H9 (cell line): ENCODE data around the gene WIPF2. TPM values are rescaled to one million over a fixed set of nuclear protein-coding genes. Genes with fewer than 3 reads are reported as not detected.

Experiments used
- DNase-seq: peaks from one replicate; pipeline ENCODE4 v3.0.0-alpha.2; 2017
- H2AFZ ChIP-seq: one replicate; pipeline ENCODE4 v1.6.1; 2013; ENCODE audit warnings: mild to moderate bottlenecking, low read length, control low read depth, moderate library complexity
- H2AK5ac ChIP-seq: 2 replicates; pipeline ENCODE4 v1.6.1; 2013; ENCODE audit warnings: low read length, control low read depth, mixed read lengths; ENCODE audit not compliant: insufficient read length
- H2BK120ac ChIP-seq: one replicate; pipeline ENCODE4 v1.6.1; 2013; ENCODE audit warnings: low read depth, mild to moderate bottlenecking, low read length, control low read depth, inconsistent platforms; ENCODE audit not compliant: poor library complexity, severe bottlenecking
- H2BK12ac ChIP-seq: 2 replicates; pipeline ENCODE4 v1.6.1; 2013; ENCODE audit warnings: low read length, control low read depth, mixed read lengths, low read depth; ENCODE audit not compliant: insufficient read length
- H2BK15ac ChIP-seq: 2 replicates; pipeline ENCODE4 v1.6.1; 2013; ENCODE audit warnings: low read depth, low read length, control low read depth
- H2BK20ac ChIP-seq: one replicate; pipeline ENCODE4 v1.6.1; 2013; ENCODE audit warnings: low read depth, mild to moderate bottlenecking, low read length, control low read depth, inconsistent platforms; ENCODE audit not compliant: poor library complexity, severe bottlenecking
- H2BK5ac ChIP-seq: 2 replicates; pipeline ENCODE4 v1.6.1; 2013; ENCODE audit warnings: low read length, control low read depth, mixed read lengths; ENCODE audit not compliant: insufficient read length
- H3K14ac ChIP-seq: 2 replicates; pipeline ENCODE4 v1.6.1; 2013; ENCODE audit warnings: low read length, control low read depth; ENCODE audit not compliant: insufficient read depth
- H3K18ac ChIP-seq: 2 replicates; pipeline ENCODE4 v1.6.1; 2013; ENCODE audit warnings: low read depth, mild to moderate bottlenecking, mixed read lengths, low read length, control low read depth; ENCODE audit not compliant: insufficient read length
- H3K23ac ChIP-seq: 2 replicates; pipeline ENCODE4 v1.6.1; 2013; ENCODE audit warnings: low read length, control low read depth, mixed read lengths, low read depth; ENCODE audit not compliant: insufficient read length
- H3K23me2 ChIP-seq: 2 replicates; pipeline ENCODE4 v1.6.1; 2013; ENCODE audit warnings: low read depth, mild to moderate bottlenecking, mixed read lengths, low read length, control low read depth; ENCODE audit not compliant: insufficient read length, poor library complexity, severe bottlenecking
- H3K27ac ChIP-seq: 2 replicates; pipeline ENCODE4 v1.5.1; 2013; ENCODE audit warnings: low read length, control low read depth, mixed read lengths, low read depth; ENCODE audit not compliant: insufficient read length
- H3K27me3 ChIP-seq: 2 replicates; pipeline ENCODE4 v1.6.1; 2013; ENCODE audit warnings: low read length, control low read depth, inconsistent platforms; ENCODE audit not compliant: insufficient read depth
- H3K4ac ChIP-seq: 2 replicates; pipeline ENCODE4 v1.6.1; 2013; ENCODE audit warnings: low read depth, mild to moderate bottlenecking, control low read depth, inconsistent platforms, low read length, moderate library complexity
- H3K4me1 ChIP-seq: 2 replicates; pipeline ENCODE4 v1.6.1; 2013; ENCODE audit warnings: low read length, control low read depth, inconsistent platforms; ENCODE audit not compliant: insufficient read depth
- H3K4me2 ChIP-seq: 2 replicates; pipeline ENCODE4 v1.6.1; 2013; ENCODE audit warnings: low read length, control low read depth, mixed read lengths; ENCODE audit not compliant: insufficient read length, insufficient read depth
- H3K56ac ChIP-seq: 2 replicates; pipeline ENCODE4 v1.6.1; 2013; ENCODE audit warnings: low read depth, mild to moderate bottlenecking, mixed read lengths, low read length, control low read depth; ENCODE audit not compliant: insufficient read length
- H3K79me1 ChIP-seq: 2 replicates; pipeline ENCODE4 v1.6.1; 2013; ENCODE audit warnings: low read depth, mild to moderate bottlenecking, moderate library complexity, low read length, control low read depth, inconsistent platforms; ENCODE audit not compliant: insufficient read depth, poor library complexity, severe bottlenecking
- H3K79me2 ChIP-seq: 2 replicates; pipeline ENCODE4 v1.6.1; 2013; ENCODE audit warnings: low read length, control low read depth, inconsistent platforms; ENCODE audit not compliant: insufficient read depth
- H3K9ac ChIP-seq: 2 replicates; pipeline ENCODE4 v1.6.1; 2013; ENCODE audit warnings: low read length, control low read depth, mixed read lengths; ENCODE audit not compliant: insufficient read length; ENCODE audit errors: extremely low read depth
- H3K9me3 ChIP-seq: one replicate; pipeline ENCODE4 v1.6.1; 2013; ENCODE audit warnings: low read depth, low read length, inconsistent platforms; ENCODE audit not compliant: control insufficient read depth
- H3T11ph ChIP-seq: one replicate; pipeline ENCODE4 v1.6.1; 2013; ENCODE audit warnings: mild to moderate bottlenecking, low read length, control low read depth, inconsistent platforms
- H4K20me1 ChIP-seq: one replicate; pipeline ENCODE4 v1.6.1; 2013; ENCODE audit not compliant: control insufficient read depth, insufficient read length, insufficient read depth
- H4K5ac ChIP-seq: 2 replicates; pipeline ENCODE4 v1.6.1; 2013; ENCODE audit warnings: low read depth, mild to moderate bottlenecking, mixed read lengths, low read length, control low read depth; ENCODE audit not compliant: insufficient read length
- H4K8ac ChIP-seq: replicated peaks from 2 replicates; pipeline ENCODE4 v1.6.1; 2013; ENCODE audit warnings: low read length, control low read depth, mixed read lengths, low read depth; ENCODE audit not compliant: insufficient read length
- H4K91ac ChIP-seq: 2 replicates; pipeline ENCODE4 v1.6.1; 2013; ENCODE audit warnings: low read depth, mild to moderate bottlenecking, moderate library complexity, mixed read lengths, low read length, control low read depth; ENCODE audit not compliant: insufficient read length
- H3K27ac Mint-ChIP-seq, 3 experiments: 2 replicates in 2 of 3; 3 replicates in 1 of 3; pipeline ENCODE4 v1.8.0; 2020 to 2021; ENCODE audit warnings: mixed read lengths in 3 of 3, mild to moderate bottlenecking in 1 of 3, moderate library complexity in 1 of 3
- H3K27me3 Mint-ChIP-seq: 2 replicates; pipeline ENCODE4 v1.8.0; 2021; ENCODE audit warnings: low read depth, mild to moderate bottlenecking, moderate library complexity, mixed read lengths
- H3K36me3 Mint-ChIP-seq, 3 experiments: 2 replicates in 2 of 3; 3 replicates in 1 of 3; pipeline ENCODE4 v1.8.0; 2020 to 2021; ENCODE audit warnings: low read depth in 3 of 3, mixed read lengths in 3 of 3; ENCODE audit not compliant: insufficient read depth in 1 of 3
- H3K4me1 Mint-ChIP-seq, 2 experiments: 2 replicates each; pipeline ENCODE4 v1.8.0; 2020; ENCODE audit warnings: mixed read lengths in 2 of 2
- H3K4me3 Mint-ChIP-seq, 2 experiments: 2 replicates in 1 of 2; 3 replicates in 1 of 2; pipeline ENCODE4 v1.8.0; 2020 to 2021; ENCODE audit warnings: mild to moderate bottlenecking in 2 of 2, mixed read lengths in 2 of 2, moderate library complexity in 1 of 2
- H3K9me3 Mint-ChIP-seq, 2 experiments: 2 replicates in 1 of 2; 3 replicates in 1 of 2; pipeline ENCODE4 v1.8.0; 2020; ENCODE audit warnings: mild to moderate bottlenecking in 2 of 2, mixed read lengths in 2 of 2, moderate library complexity in 1 of 2
- WGBS: extraction: QIAGEN DNeasy Blood & Tissue Kit; methylation state at CpG from one replicate; pipeline ENCODE4 v1.1.7; 2013; ENCODE audit warnings: missing lambda C conversion rate, low lambda C conversion rate, mixed read lengths; ENCODE audit not compliant: insufficient read length; ENCODE audit errors: extremely low coverage; 5-methylcytosine and 5-hydroxymethylcytosine counted together
- total RNA-seq: library from RNA; stranded (reverse); gene quantifications from 2 replicates; pipeline ENCODE4 v1.2.1, GENCODE V29; 2021
- TF ChIP-seq, protein P1 (sequence below): fragments of 200-600 bp; sonication (generic); conservative IDR thresholded peaks from 3 replicates; pipeline ENCODE4 v1.8.0; 2021; ENCODE audit warnings: antibody characterized with exemption, mild to moderate bottlenecking

The WIPF2 gene
- total RNA-seq, 1 experiment from 2014 or later: 24.2 TPM

DNA sequence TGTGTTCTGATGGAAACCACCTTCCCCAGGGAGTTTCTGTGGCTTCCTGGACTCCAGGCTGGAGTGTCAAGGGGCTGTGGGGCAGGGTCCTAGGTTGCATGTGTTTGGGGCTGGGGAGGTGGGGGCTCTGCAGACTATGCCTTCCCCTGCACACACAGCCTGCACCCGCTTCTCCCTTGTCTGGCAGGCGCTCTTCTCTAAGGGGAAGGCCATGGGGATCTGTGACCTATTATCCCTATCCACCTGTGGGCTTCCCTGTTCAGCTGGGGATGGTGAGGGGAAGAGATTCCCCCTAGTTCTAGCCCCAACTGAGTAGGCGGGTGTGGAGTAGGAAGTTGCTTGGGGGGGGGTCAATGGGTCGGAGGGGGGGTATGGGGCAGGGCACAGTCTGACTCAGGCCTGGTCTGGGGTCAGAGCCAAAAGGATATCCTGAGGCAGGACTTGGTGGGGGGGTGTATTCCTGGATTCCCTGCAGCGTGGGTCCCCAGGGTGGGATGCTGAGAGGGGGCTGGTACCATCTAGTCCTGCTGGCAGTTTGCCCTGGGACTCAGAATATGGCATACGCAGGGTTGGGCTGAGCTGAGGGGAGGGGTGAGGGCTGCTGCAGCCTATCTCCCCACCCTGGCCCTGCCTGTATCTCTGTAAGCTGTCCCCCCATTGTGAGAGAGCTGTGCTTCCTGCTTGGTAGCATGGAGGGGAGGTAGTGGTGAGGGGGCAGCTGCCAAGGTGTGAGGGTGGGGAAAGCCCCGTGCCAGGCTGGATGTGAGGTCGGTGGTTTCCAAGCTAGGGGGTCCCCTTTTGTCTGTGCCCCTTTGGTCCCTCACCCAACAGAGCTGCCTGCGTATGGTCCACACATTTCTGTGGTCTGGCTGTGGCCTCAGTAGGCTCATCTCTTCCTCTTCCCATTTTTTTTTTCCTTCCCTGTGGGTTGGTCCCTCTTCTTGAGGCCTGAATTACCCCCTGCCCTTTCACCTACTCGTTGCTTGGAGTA lies 104.6 kb downstream of the WIPF2 start:
- H3K9me3 Mint-ChIP-seq: no peaks in the 10 kb centered on the region

More for the DNA sequence above, 104.6 kb downstream of the WIPF2 start:
- Histone ChIP-seq H3K27me3 (peaks cover 5% of the 10 kb centered on the region; the same call in 1 of the 2 replicates), H3K18ac (peak overlapping the region; percentile 36), H2AFZ (no peak overlapping the region), H3K4ac (0 out of 2 replicates have a peak overlapping the region, but pooled peaks have one; percentile 3), H2BK12ac (no peak overlapping the region), H3K27ac (no peak overlapping the region), H3K23ac (no peak overlapping the region), H3K9me3 (no peaks in the 10 kb centered on the region), H2AK5ac (no peak overlapping the region), H3K79me2 (peaks cover 3% of the 10 kb centered on the region; the same call in 1 of the 2 replicates), H2BK20ac (no peak overlapping the region), H2BK15ac (no peak overlapping the region), H3K4me1 (peaks cover 5% of the 10 kb centered on the region; the same call in 1 of the 2 replicates), H2BK120ac (no peak overlapping the region), H3K79me1 (no peaks in the 10 kb centered on the region), H3T11ph (no peak overlapping the region), H3K9ac (no peak overlapping the region), H2BK5ac (no peak overlapping the region), H3K56ac (no peak overlapping the region), H4K5ac (no peak overlapping the region), H3K14ac (peak overlapping the region; percentile 10; the same call in 1 of the 2 replicates), H3K4me2 (no peak overlapping the region), H4K91ac (no peak overlapping the region), H3K23me2 (peaks cover 3% of the 10 kb centered on the region), H4K20me1 (no peaks in the 10 kb centered on the region), H4K8ac (no peak overlapping the region)
- peaks cover 33% of the 10 kb centered on the region for H3K27me3 Mint-ChIP-seq
- no CpG with 5 or more reads among the region's 10 CpGs for WGBS
- H3K4me3 Mint-ChIP-seq: no peak overlapping the region
- DNase-seq: no peak
- TF ChIP-seq, protein P1, sequence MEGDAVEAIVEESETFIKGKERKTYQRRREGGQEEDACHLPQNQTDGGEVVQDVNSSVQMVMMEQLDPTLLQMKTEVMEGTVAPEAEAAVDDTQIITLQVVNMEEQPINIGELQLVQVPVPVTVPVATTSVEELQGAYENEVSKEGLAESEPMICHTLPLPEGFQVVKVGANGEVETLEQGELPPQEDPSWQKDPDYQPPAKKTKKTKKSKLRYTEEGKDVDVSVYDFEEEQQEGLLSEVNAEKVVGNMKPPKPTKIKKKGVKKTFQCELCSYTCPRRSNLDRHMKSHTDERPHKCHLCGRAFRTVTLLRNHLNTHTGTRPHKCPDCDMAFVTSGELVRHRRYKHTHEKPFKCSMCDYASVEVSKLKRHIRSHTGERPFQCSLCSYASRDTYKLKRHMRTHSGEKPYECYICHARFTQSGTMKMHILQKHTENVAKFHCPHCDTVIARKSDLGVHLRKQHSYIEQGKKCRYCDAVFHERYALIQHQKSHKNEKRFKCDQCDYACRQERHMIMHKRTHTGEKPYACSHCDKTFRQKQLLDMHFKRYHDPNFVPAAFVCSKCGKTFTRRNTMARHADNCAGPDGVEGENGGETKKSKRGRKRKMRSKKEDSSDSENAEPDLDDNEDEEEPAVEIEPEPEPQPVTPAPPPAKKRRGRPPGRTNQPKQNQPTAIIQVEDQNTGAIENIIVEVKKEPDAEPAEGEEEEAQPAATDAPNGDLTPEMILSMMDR: no peak
- H3K4me1 Mint-ChIP-seq: peaks cover 35 to 50% of the 10 kb centered on the region in 2 experiments
- no peaks in the 10 kb centered on the region; a peak in 1 of 7 replicates for H3K36me3 Mint-ChIP-seq
- no peak overlapping the region for H3K27ac Mint-ChIP-seq
